HG02981 (cell line): ENCODE results near the gene IQUB.
"Not testable (repeated sequence)": the region's sequence is repeated elsewhere in the genome, so short reads cannot be mapped to it uniquely, and the experiment has no call there.

ENCODE experiments used
- ATAC-seq: cut with Tn5 transposase; IDR thresholded peaks from one replicate; pipeline ENCODE4 v1.9.1; 2021; ENCODE audit warnings: mild to moderate bottlenecking, moderate library complexity; ENCODE audit not compliant: unreplicated experiment

IQUB gene

DNA sequence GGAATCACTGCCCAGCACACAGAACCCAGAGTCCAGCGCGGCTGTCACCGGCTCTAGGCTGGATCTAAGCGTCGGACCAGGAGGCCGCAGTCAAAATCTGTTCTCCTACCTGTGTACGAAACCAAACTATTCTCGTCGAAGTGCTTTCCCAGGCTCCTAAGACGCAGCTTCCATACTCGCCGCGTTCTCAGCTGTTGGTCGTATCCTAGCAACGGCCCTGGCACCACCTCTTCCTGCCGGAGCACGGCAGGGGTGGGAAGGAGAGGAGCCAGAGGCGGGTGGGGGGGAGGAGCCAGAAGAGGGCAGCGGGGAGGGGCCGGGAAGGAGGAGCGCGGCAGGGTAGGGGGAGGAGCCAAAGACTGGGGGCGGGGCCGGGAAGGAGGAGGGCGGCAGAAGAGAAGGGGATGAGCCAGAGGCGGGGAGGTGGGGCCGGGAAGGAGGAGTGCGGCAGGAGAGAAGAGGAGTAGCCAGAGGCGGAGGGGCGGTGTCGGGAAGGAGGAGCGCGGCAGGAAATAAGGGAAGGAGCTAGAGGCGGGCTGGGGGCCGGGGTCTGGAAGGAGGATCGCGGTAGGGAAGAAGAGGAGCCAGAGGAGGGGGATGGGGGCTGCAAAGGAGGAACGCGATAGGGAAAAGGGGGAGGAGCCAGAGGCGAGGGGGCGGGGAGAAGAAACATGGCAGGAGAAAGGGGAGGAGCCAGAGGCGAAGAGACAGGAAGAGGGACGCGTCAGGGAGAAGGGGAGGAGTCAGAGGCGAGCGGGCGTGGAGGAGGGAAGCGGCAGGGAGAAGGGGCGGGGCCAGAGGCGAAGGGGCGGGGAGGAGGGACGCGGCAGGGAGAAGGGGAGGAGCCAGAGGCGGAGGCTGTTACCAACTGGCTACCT is at the start of gene IQUB:
IQUB (minus strand) TSS at position 213 of the 878 bp plus-strand sequence. CDS start 22,255 bp downstream, outside the sequence.
- ATAC-seq = peak; percentile 75

DNA sequence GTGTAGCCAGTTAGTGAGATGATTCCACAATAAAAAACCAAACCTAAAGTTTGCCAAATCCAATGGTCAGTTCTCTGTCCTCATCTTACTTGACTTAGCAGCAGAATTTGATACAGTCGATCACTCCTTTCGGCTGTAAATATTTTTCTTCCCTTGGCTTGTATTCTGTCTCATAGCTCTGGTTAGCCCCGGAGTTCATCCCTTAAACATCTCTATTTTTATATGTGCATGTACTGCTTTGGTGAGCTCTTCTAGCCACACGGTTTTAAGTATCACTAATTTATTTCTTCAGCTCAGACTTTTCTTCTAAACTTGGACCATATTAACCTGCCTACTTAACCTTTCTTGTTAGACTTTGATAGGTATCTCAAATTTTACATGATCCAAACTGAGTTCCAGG is 49.4 kb upstream of the IQUB start:
- no peak for ATAC-seq

DNA sequence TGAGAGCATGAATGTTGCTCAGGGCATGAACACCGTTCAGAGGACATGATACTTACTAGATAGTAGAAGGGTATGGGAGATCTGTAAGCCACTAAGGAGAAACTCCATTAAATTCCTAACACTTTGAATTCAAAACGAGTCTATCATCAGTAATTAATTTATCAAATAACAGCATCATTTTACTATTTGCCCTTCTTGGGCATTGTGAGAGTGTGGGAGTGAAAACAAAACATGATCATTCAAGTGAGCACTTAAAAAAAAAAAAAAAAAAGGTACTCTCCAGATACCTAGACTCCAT is 46.7 kb upstream of the IQUB start:
- ATAC-seq = no peak

DNA sequence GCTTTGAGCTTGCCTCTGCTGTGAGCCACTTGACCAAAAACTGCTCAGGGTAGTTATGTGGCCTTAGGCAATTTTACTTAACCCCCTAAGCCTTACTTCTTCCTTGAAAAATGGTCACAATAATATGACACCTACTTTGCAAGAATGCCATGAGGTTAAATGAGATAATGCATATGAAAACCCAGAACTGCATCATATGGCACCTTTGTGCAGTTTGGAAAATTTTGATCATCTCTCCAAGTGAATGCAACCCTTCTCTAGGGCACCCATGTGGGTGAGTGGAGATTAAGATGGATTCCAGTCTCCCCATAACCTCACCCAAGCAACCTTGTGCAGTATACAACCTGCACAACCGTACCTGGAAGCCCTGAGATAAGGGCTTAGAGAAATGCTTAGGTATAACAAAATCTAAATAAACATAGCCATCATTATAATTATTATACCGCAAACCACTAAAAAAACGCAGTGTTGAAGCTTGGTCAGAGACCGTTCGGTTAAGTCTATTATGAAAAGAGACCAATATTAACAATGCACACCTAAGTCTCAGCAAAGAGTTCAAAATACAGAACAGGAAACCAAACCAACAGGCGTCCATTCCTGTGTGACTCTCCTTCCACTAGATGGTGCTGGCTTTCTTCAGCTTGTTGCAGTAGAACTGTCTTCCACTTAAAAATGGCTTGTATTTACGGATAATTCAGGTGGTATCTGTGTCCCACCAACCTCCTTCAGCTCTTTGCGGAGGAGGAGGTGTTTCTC is 46.2 kb upstream of the IQUB start:
- ATAC-seq = peak; percentile 75

DNA sequence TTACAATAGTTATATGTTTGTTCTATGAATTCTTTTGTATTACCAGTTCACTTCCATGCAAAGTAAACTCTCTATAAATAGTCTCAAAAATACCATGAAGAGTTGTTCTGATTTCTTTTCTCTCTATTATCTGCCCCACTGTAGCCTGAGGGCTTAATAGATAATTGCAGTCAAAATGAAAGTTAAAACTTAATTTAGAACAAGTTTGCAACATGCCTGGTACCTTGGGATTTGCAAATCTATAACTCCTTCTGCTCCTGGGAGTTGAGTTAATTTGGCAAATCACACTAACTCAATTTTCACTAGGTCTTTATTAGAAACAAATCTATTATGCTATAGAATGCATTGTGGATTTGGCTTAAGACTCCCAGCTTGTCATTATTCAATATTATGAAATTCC is 45.0 kb upstream of the IQUB start:
- ATAC-seq = no peak

DNA sequence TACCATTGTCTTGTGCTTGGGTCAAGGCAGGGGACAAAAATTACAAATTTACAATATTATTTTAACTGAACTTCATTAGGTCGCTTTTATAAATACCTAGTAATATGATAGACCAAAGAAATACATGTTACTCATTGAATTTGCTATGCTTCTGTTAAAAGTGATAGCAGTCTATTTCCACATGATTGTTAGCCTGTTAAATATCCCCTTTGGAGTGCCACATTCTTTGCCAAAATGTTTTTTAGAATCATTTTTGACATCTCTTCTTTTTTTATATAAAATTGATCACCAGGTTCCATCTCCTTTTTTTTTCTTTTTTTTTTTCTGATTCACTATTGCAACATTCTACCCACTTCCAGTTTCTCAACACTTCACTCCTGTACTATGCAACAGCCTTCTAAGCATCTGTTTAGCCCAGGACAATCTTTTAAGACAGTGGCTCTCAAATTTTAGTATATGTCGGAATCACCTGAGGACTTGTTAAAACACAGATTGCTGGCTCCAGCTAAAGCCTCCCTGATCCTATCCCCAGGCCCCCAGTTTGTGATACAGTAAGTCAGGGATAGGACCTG is 39.6 kb upstream of the IQUB start:
- ATAC-seq = no peak

DNA sequence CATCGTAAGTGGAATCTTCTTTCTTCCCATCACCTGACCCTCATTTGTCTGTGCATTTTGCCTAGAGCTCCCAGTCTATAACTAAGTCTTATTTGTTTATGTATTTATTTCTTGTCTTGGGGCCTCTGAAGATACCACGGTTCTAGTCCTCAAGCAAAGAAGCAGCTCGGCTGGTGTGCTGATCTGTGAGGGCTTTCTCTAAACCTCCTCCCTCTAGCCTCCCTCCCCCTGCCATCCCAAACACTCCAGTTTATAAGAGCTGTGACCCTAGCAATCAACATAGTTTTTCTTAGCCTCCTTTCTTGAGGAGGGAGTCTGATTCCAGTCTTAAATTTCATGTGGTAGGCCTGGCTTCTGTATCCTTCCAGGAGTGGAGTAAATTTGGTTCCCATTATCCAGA is 38.9 kb upstream of the IQUB start:
- ATAC-seq = no peak

DNA sequence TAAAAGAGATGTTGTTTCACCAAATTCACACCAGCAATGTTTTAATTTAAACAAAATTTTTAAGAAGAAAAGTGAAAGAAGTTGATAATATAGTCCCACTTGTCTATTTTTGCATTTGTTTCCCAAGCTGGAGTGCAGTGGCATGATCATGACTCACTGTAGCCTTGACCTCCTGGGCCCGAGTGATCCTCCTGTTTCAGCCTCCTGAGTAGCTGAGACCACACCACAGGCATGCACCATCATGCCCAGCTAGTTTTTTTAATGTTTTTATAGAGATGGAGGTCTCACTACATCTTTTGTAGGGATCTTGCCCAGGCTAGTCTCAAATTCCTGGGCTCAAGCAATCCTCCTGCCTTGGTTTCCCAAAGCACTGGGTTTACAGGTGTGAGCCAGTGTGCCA is 37.3 kb upstream of the IQUB start:
- ATAC-seq = no peak

DNA sequence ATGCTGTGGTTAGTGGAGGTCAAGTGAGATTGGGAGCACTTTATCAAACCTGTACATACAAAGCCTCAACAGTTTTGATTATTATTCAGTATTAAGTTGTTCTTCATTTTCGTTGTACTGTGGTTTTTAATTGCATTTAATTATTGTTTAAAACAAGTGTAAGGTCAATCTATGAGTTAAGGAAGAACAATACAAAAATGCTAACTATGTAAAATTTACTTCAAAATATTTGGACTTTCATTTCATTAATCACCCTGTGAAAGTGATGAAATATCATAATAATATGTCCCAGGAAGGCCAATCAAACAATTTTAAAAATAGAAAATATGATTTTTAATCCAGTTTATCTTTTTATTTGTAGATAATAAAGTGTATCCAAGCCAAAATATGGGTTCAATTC is 36.8 kb upstream of the IQUB start:
- no peak for ATAC-seq

DNA sequence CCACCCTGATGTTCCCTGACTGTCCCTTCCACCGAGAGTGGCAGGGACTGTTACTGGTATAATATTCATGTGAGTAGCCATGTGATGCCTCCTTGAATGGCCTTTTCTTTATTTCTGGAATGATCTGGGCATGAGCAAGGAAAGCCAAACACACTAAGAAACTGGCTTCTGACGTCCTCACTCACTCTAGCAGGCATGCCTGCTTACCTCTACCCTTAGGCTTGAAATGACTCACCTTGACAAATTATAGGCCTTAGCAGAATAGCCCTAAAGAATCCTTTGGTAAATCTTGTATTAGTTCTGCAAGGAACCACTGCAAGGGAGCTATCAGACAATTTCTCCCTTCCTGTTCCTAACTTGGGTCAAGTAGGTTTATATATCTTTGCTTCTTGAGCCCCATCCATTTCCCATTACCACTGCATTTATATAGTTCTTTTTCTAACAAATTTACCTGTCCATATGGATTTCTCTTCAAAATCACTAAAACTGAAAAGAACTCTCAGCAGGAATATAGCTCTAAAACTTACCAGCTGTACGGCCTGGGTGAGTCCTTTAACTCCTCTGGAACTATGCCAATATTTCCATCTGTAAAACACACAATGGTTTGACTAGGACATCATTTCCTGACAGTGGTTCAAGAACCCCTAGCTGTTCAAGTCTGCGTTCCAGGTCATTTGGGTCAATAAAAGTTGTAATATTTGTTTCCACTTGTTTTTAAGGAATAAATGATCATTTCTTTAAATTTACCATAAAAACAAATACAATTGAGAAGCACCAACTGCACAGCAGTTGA is 36.2 kb upstream of the IQUB start:
- ATAC-seq = no peak

DNA sequence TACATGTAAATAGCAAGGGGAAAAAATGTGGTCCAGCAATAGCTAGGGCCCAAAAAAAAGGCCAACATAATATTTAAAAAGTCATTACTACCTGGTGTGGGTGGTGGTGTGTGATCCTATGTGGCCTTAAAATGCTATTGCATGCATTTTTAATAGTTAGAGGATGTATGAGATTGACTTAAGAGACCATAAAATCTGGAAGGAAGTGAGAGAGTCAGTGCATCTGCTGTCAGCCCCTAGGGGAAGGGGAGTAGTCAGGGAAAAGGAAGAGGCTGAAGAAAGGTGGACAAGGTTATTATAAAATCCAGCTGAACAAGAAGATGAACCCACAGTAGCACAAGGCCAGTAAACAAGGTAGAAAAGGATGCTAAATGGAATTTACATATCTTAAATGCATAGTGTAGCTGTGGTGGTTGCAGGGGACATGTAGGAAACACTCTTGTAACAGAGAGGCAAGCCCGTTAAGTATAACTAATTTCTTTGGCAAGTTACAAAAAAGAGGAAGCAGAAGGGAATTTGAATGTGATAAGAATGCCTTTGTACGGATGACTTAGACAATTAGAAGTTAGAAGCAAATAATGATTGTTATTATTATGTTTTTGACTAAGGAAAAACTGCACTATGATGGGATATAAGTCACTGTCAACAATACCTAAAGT is 35.1 kb upstream of the IQUB start:
- no peak for ATAC-seq

DNA sequence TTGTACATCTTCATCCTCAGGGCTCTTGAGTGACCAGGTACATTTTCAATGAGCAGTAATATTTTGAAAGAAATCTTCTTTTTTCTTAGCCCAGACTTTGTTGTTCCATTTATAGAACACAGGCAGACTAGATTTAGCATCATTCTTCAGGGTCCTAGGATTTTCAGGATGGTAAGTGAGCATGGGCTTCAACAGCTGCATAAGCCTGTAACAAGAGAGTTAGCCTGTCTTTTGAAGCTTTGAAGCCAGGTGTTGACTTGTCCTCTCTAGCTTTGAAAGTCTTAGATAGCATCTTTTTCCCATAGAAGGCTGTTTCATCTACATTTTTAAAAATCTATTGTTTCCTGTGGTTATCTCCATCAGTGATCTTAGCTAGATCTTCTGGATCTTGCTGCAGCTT is 27.7 kb upstream of the IQUB start:
- ATAC-seq = no peak

DNA sequence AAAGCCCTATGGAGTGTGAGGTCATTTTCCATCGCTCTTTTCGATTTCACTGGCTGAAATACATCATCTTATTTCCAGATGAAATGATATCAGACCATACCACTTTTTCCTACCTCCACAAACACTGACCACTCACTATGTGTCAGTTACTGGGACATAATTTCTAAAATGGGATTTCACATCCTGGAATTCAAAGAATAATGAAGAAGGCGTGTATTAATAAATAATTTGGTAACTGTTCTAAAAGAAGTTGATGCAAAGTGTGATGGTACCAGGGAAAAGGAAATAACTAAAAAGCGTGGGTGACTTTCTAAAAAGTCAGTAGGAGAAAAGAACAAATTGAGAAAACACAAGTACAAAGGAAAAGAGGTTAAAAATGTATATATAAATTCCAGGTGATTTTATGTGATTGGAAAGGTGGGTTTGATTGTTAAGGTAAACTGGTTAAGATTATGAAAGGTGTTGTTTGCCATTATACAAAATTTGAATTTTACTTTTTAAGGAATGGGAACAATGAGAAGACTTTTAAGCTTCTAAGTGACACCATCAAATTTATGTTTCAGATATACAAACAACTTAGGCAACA is 24.0 kb upstream of the IQUB start:
- no peak for ATAC-seq

DNA sequence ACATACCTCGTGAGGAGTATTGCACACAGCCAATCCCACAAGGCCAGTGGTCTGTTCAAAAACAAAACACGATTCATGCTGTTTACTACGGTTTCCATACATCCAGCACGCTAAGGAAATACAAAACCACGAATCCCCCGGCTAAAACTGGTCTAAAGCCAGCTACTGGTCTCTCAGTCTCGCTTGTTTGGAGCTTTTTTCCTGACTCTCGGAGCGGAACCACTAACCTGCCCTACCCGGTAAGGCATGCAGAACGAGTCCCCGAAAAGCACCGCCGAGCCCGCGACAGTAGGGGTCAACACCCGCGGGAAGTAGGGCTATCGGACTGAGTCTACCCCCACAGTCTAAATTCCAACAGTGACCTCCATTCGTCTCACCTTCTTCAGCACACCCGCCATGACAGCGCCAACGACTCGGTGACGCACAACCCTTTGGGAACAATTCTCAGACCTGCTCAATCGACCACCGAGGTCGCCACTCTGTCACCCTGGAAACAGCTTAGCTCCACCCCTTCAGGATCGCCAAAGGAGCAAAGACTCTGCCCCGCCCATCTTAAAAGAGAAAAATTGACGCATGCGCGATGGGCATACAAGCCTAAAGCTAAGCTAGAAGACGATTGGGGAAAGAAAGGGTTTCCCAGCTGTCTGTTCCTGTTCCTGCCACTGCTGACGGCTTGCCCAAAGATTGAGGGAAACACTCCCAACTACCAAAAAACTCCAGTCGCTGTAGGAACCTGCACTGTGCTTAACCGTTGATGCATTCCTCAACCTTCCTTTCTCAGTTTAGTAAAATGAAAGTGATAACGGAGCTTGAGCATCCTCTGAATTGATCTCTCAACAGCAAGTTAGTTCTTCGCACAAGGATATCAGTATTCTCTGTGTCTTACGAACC is 23.2 kb upstream of the IQUB start, which contains the start of gene NDUFA5:
NDUFA5 (minus strand) TSS at position 421 of the 891 bp plus-strand sequence; CDS start at position 398, 23 bp downstream.
- ATAC-seq = peak; percentile 96

DNA sequence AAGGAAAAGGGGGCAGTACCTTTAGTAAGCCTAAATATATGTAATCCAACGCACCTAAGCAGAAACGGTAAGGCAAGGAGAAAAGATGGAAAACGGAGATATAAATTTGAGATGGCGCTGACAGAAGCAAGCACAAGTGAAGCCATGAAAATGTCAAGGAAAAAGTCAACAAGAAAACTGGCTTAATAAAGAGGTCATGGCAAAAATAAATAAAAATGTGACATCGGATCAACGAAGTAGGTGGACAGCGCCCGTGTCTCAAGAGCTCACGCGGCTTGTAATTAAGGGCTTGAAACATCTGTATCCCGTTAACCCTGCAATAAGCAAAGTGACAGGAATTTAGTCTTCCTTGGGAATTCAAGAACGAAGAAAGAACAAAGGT is 22.6 kb upstream of the IQUB start:
- ATAC-seq = no peak

DNA sequence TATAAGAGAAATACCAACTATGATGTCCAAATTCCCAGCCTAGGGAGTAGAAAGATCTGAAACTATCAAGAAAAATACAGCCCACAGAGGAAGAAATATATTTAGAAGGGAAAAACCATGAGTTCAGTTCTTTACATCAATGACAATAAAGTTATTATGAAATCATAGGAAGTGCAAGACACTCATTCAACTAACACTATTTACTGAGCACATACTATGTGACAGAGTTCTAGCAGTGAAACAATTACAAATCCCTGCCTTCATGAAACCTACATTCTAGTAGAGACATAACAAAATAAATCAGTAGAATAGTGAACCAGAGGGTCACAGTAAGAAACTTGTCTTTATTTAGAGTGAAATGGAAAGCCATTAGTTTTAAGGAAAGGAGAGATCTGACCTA is 21.1 kb upstream of the IQUB start:
- no peak for ATAC-seq

DNA sequence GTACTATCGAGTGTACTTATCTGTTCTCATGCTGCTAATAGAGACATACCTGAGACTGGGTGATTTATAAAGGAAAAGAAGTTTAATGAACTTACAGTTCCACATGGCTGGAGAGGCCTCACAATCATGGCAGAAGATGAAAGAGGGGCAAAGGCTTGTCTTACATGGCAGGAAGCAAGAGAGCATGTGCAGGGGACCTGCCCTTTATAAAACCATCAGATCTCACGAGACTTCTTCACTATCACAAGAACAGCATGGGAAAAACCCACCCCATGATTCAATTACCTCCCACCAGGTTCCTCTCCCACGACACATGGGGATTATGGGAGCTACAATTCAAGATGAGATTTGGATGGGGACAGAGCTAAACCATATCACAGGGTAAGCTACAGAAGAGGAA is 18.8 kb upstream of the IQUB start:
- ATAC-seq = no peak

DNA sequence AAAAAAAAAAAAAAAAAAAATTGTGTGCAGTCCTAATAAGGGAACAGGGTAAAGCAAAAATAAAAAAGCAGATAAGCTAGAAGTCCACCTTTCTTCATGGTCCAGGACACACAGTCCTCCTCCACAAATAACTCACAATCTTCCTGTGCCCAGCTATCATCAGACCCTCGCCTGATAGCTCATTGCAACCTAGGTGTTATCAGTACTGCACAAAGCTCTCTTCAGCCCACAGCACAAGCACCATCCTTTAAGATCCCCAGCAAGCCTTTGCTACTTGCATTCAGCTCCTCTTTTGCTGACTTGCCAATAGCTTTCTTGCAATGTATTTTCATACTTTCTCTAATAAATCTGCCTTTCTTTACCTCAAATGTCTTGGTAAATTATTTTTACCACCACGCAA is 18.2 kb upstream of the IQUB start:
- no peak for ATAC-seq

DNA sequence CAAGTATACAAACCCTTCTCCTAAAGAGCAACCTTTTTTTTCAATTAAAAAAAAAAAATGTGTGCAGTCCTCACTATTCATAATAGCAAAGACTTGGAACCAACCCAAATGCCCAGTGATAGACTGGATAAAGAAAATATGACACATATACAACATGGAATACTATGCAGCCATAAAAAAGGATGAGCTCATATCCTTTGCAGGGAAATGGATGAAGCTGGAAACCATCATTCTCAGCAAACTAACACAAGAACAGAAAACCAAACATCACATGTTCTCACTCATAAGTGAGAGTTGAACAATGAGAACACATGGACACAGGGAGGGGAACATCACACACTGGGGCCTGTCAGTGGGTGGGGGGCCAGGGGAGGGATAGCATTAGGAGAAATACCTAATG is 17.7 kb upstream of the IQUB start:
- not testable (repeated sequence) for ATAC-seq
